GM18526 (cell line): ENCODE results near the gene TXN.

Source experiments
- POLR2A ChIP-seq: IDR thresholded peaks from 3 replicates; pipeline ENCODE4 v1.6.1; 2011; ENCODE audit not compliant: insufficient read length; ENCODE audit errors: extremely low read depth

TXN gene

GRCh38 chr9:110246214-110246613 is 10.1 kb downstream of the TXN start:
- no peak for TF ChIP-seq POLR2A

- TF ChIP-seq POLR2A: no peak
These were observed 11.7 kb downstream of the TXN start for GRCh38 chr9:110244616-110245015.

GRCh38 chr9:110241858-110242321 is 14.4 kb downstream of the TXN start:
- TF ChIP-seq POLR2A: no peak

- no peak for TF ChIP-seq POLR2A
These were observed 14.9 kb downstream of the TXN start for GRCh38 chr9:110241260-110241857.

GRCh38 chr9:110240198-110240597 is 16.1 kb downstream of the TXN start:
- TF ChIP-seq POLR2A: no peak

- no peak for TF ChIP-seq POLR2A
These were observed 28.0 kb downstream of the TXN start for GRCh38 chr9:110228321-110228720.

GRCh38 chr9:110224583-110224982 is 31.7 kb downstream of the TXN start:
- no peak for TF ChIP-seq POLR2A

GRCh38 chr9:110220809-110221208 is 35.5 kb downstream of the TXN start:
- no peak for TF ChIP-seq POLR2A

- TF ChIP-seq POLR2A: no peak
These were observed 38.6 kb downstream of the TXN start for GRCh38 chr9:110217656-110218099.

GRCh38 chr9:110214586-110215355 is 41.5 kb downstream of the TXN start:
- no peak for TF ChIP-seq POLR2A

- no peak for TF ChIP-seq POLR2A
These were observed 42.2 kb downstream of the TXN start for GRCh38 chr9:110214090-110214489.

GRCh38 chr9:110213413-110214044 is 42.8 kb downstream of the TXN start:
- TF ChIP-seq POLR2A: no peak

- no peak for TF ChIP-seq POLR2A
These were observed 48.3 kb downstream of the TXN start, which contains the start of gene C9orf152 for GRCh38 chr9:110208031-110208430. Gene C9orf152, minus strand, starts transcription at chr9:110208159. Its CDS starts 580 bp downstream, at chr9:110207579.

- no peak for TF ChIP-seq POLR2A
These were observed 49.2 kb downstream of the TXN start for GRCh38 chr9:110207071-110207641.

- TF ChIP-seq POLR2A: no peak
These were observed 49.9 kb downstream of the TXN start for GRCh38 chr9:110206389-110206788.

- TF ChIP-seq POLR2A: no peak
These were observed 54.1 kb downstream of the TXN start for GRCh38 chr9:110202232-110202631.

- TF ChIP-seq POLR2A: no peak
These were observed 56.7 kb downstream of the TXN start for GRCh38 chr9:110199643-110200042.
